Suprapubic skin (tissue), 3 donors: Measurements from ENCODE around the gene CCDC60.

Source experiments
- POLR2A ChIP-seq, 2 donors: fragments of 450-650 bp; IDR thresholded peaks; one replicate each; pipeline ENCODE4 v1.6.1; 2017; ENCODE audit warnings: antibody characterized with exemption in 2 of 2, mild to moderate bottlenecking in 2 of 2, moderate library complexity in 2 of 2
- TF ChIP-seq, protein P1 (sequence below), 2 donors: fragments of 200-600 bp in 1 of 2; fragments of 450-650 bp in 1 of 2; sonication (generic) in 1 of 2; IDR thresholded peaks; one replicate each; pipeline ENCODE4 v1.5.1; 2016 to 2019; ENCODE audit warnings: antibody characterized with exemption in 2 of 2, mild to moderate bottlenecking in 1 of 2, moderate library complexity in 1 of 2

DNA sequence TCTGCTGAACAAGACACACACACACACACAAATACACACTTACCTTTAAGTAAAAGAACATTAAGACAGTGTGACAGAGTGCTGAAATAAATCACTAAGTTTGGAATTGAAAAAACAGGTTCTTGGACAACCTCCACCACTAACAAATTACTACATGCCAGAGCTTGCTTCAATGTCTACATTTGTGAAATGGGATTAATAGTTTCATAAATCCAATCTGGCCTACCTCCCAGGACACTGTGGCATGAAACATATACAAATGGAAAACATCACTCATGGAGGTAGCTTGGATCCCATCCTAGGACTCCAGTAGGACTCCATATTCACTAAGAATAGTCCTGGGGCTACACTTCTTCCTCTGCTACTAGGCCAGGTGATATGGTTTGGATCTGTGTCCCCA lies 8.2 kb upstream of the CCDC60 start:
- no peak for TF ChIP-seq POLR2A (IDR thresholded peaks at IDR 0.05)
- TF ChIP-seq, protein P1, sequence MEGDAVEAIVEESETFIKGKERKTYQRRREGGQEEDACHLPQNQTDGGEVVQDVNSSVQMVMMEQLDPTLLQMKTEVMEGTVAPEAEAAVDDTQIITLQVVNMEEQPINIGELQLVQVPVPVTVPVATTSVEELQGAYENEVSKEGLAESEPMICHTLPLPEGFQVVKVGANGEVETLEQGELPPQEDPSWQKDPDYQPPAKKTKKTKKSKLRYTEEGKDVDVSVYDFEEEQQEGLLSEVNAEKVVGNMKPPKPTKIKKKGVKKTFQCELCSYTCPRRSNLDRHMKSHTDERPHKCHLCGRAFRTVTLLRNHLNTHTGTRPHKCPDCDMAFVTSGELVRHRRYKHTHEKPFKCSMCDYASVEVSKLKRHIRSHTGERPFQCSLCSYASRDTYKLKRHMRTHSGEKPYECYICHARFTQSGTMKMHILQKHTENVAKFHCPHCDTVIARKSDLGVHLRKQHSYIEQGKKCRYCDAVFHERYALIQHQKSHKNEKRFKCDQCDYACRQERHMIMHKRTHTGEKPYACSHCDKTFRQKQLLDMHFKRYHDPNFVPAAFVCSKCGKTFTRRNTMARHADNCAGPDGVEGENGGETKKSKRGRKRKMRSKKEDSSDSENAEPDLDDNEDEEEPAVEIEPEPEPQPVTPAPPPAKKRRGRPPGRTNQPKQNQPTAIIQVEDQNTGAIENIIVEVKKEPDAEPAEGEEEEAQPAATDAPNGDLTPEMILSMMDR (IDR thresholded peaks at IDR 0.05), result no peak
